Measurements from ENCODE around the gene WWOX.
A peak's percentile ranks its signal among the peaks of the same experiment; 100 is the strongest.

Gene WWOX

DNA sequence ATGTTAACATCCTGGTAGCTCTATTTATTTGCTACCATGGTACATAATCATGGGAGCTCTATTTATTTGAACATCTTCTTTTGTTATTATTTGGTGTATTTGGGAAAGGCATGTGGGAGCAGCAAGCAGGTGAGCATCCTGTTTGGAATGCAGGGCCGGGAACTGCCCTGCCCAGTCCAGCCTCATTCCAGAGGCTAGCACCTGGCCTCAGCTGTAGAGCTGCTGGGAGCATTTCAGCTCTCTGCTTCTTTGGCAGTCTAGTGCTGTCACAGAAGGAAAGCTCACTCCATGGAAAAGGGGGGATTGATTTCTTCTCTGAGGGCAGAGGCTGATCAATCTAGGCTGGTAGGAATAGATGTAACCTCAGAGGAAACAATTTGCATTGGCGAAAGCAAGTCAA, 112.5 kb downstream of the WWOX start:
- no peak for DNase-seq (ENCODE audit: insufficient read length, low spot score)
- no peak for TF ChIP-seq POU2F2 (IDR thresholded peaks at IDR 0.05; ENCODE audit: low read depth, low read length)
- TF ChIP-seq POLR2A (IDR thresholded peaks at IDR 0.05; ENCODE audit: low read depth, low read length) = no peak
- TF ChIP-seq POLR2AphosphoS5 (IDR thresholded peaks at IDR 0.05; ENCODE audit: low read depth, low read length) = no peak
- TF ChIP-seq PAX5 (IDR thresholded peaks at IDR 0.05; ENCODE audit: insufficient read depth, low read length, severe bottlenecking) = no peak
- no peak for TF ChIP-seq TAF1 (IDR thresholded peaks at IDR 0.05; ENCODE audit: low read depth, low read length)
- TF ChIP-seq SPI1 (IDR thresholded peaks at IDR 0.05; ENCODE audit: low read depth, low read length) = no peak
- no peak for FAIRE-seq

DNA sequence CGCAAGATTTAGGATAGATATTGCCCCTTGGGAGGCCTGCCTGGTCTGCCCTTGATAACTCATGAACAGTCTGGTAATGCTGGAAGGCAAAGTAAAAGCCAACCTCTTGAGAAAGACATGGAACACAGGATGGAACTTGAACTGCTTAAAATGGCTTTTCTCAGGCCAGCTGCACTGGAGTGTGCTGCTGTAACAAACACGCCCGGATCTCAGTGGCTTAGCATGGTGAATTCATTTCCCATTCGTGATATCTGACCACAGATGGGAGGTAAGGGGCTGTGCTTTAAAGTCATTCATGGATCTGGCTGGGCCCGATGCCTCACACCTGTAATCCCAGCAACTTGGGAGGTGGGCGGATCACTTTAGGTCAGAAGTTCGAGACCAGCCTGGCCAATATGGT, 113.2 kb downstream of the WWOX start:
- TF ChIP-seq PAX5 (IDR thresholded peaks at IDR 0.05; ENCODE audit: insufficient read depth, low read length, severe bottlenecking) (no peak), POLR2AphosphoS5 (IDR thresholded peaks at IDR 0.05; ENCODE audit: low read depth, low read length) (no peak), POLR2A (IDR thresholded peaks at IDR 0.05; ENCODE audit: low read depth, low read length) (no peak)
- DNase-seq (ENCODE audit: insufficient read length, low spot score) (no peak), FAIRE-seq (peak; percentile 16)

DNA sequence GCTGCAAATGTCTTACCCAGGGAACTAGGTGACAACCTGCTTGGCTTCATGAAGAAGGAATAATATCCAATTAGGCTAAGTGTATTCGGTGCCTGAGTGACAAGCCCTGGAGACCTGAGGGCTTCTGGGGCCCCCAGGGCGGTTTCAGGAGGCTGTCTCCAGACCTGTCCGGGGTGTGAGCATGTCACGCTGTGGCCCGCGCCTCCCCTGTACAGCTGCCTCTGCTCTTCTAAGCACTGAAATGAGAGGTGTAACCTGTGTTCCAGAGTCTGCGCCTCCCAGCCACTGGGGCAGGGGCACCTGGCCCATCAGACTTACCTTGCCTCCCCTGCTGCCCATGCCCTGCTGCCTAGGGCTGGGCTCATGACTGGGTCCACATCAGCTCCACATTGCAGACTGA, 114.3 kb downstream of the WWOX start:
- FAIRE-seq (no peak), DNase-seq (ENCODE audit: insufficient read length, low spot score) (no peak)
- no peak for TF ChIP-seq POLR2AphosphoS5 (IDR thresholded peaks at IDR 0.05; ENCODE audit: low read depth, low read length)
- no peak for TF ChIP-seq PAX5 (IDR thresholded peaks at IDR 0.05; ENCODE audit: insufficient read depth, low read length, severe bottlenecking)
- TF ChIP-seq SPI1 (IDR thresholded peaks at IDR 0.05; ENCODE audit: low read depth, low read length) = no peak
- TF ChIP-seq POLR2A (IDR thresholded peaks at IDR 0.05; ENCODE audit: low read depth, low read length) = no peak
- TF ChIP-seq TAF1 (IDR thresholded peaks at IDR 0.05; ENCODE audit: low read depth, low read length) = no peak
- no peak for TF ChIP-seq POU2F2 (IDR thresholded peaks at IDR 0.05; ENCODE audit: low read depth, low read length)

DNA sequence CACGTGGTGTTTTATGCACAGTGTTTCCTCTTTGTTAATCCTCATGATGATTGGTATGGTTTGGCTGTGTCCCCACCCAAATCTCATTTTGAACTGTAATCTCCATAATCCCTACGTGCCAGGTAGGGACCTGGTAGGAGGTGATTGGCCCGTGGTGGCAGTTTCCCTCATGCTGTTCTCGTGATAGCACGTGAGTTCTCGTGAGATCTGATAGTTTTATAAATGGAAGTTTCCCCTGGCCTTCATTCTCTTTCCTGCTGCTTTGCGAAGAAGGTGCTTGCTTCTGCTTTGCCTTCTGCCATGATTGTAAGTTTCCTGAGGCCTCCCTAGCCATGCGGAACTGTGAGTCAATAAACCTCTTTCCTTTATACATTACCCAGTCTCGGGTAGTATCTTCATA, 115.8 kb downstream of the WWOX start:
- DNase-seq (ENCODE audit: insufficient read length, low spot score) (no peak), FAIRE-seq (no peak)
- no peak for TF ChIP-seq PAX5 (IDR thresholded peaks at IDR 0.05; ENCODE audit: insufficient read depth, low read length, severe bottlenecking)
- TF ChIP-seq POLR2AphosphoS5 (IDR thresholded peaks at IDR 0.05; ENCODE audit: low read depth, low read length) = no peak
- TF ChIP-seq POLR2A (IDR thresholded peaks at IDR 0.05; ENCODE audit: low read depth, low read length) = no peak

DNA sequence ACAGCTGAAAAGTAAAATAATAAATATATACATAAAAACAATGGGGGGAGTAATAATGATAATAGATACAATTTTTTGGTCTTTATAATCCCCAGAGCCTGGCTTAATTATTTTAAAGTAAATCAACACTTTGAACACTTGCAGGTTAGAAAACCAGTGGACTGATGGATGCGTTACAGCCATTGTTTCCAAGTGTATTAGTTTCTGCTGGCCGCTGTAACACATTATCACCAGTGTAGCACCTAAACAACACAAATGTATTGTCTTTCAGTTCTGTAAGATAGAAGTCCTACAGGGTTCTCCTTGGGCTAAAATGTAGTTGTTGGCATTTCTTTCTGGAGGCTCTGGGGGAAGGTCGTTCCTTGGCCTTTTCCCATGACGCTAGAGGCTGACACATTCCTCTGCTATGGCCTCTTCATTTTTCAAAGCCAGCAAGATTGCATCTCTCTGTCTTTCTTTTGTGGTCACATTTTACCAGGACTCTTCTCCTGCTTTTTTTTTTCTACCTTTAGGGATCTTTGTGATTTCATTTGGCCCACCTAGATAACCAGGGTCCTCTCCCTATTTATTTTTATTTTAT, 116.8 kb downstream of the WWOX start:
- DNase-seq (ENCODE audit: insufficient read length, low spot score) (no peak), FAIRE-seq (no peak)
- no peak for TF ChIP-seq TAF1 (IDR thresholded peaks at IDR 0.05; ENCODE audit: low read depth, low read length)
- TF ChIP-seq SPI1 (IDR thresholded peaks at IDR 0.05; ENCODE audit: low read depth, low read length) = no peak
- TF ChIP-seq POU2F2 (IDR thresholded peaks at IDR 0.05; ENCODE audit: low read depth, low read length) = no peak
- no peak for TF ChIP-seq POLR2A (IDR thresholded peaks at IDR 0.05; ENCODE audit: low read depth, low read length)
- no peak for TF ChIP-seq POLR2AphosphoS5 (IDR thresholded peaks at IDR 0.05; ENCODE audit: low read depth, low read length)
- TF ChIP-seq PAX5 (IDR thresholded peaks at IDR 0.05; ENCODE audit: insufficient read depth, low read length, severe bottlenecking) = no peak

DNA sequence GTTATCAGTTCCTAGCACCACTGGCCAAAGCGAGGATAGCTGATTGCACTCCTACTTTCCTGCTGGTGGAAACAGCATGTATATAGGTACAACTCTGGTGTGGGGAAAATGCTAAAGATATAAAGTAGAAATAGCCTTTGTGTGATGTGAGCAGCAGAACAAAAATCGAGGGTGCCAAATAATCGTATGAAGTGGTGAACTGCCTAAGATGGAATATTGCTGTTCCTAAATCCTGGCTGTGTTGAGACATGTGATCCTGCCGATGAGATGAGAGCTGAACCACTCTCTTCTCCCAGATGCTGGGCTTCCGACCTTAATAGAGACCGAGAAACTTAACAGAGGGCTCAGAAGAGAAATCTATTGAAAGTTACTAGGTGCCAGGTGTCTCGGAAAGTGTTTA, 117.8 kb downstream of the WWOX start:
- TF ChIP-seq POLR2AphosphoS5 (IDR thresholded peaks at IDR 0.05; ENCODE audit: low read depth, low read length) (no peak), SPI1 (IDR thresholded peaks at IDR 0.05; ENCODE audit: low read depth, low read length) (no peak)
- DNase-seq (ENCODE audit: insufficient read length, low spot score) (no peak), FAIRE-seq (no peak)

DNA sequence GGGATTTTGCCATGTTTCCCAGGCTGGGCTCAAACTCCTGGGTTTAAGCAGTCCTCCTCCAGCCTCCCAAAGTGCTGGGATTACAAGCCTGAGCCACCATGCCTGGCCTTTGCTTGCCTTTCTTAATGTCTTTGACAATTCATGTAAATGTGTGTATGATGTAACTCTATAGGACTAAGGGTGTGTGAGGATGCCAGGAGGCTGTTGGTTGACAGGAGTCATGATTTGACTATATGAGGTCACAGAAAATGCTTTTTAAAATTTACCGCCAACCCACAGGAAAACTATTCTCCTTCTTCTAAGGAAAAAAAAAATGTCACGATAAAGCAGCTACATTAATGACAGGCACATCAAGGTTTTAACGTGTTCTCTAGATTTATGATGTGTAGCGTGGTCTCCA, 118.8 kb downstream of the WWOX start:
- FAIRE-seq = no peak
- no peak for TF ChIP-seq POLR2A (IDR thresholded peaks at IDR 0.05; ENCODE audit: low read depth, low read length)
- DNase-seq (ENCODE audit: insufficient read length, low spot score) = no peak

DNA sequence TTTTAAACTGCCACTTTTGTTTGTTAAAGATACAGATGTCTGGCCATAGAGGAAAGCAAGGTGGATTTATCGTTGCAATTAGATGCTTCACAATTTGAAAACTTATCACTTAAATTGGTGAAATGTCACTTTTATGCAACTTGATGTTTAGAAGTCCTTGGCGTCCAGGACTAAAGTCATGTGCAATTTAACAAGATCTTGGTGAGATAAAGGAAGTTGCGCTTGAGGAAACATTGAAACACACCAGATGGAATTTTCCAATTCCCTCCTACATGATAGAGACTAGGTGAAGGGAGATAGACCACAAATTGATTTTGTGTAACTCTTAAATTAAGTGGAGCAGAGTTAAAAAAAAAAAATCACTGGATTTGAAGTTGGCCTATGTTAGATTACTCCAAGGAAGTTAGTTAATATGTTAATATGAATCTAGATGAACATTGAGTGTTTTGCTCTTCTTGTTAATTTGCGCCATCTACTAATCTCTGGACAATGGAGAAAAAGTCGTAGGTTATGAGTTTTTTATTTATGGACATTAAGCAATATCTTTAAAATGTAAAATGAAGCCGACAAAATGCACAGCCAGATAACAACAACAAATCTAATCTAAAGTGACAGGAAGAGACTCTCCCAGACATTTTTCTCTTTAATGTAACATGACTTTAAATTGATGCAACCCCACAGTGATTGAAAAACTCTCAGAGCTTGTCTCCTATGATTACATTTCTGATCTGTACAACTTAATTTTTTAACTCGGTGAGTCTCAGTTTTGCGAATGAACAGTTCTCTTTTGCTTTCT, 119.6 kb downstream of the WWOX start:
- DNase-seq (ENCODE audit: insufficient read length, low spot score) = no peak
- no peak for FAIRE-seq
- no peak for TF ChIP-seq POLR2A (IDR thresholded peaks at IDR 0.05; ENCODE audit: low read depth, low read length)
- TF ChIP-seq POU2F2 (IDR thresholded peaks at IDR 0.05; ENCODE audit: low read depth, low read length) = no peak
- TF ChIP-seq PAX5 (IDR thresholded peaks at IDR 0.05; ENCODE audit: insufficient read depth, low read length, severe bottlenecking) = no peak
- no peak for TF ChIP-seq SPI1 (IDR thresholded peaks at IDR 0.05; ENCODE audit: low read depth, low read length)
- no peak for TF ChIP-seq TAF1 (IDR thresholded peaks at IDR 0.05; ENCODE audit: low read depth, low read length)
- TF ChIP-seq POLR2AphosphoS5 (IDR thresholded peaks at IDR 0.05; ENCODE audit: low read depth, low read length) = no peak

DNA sequence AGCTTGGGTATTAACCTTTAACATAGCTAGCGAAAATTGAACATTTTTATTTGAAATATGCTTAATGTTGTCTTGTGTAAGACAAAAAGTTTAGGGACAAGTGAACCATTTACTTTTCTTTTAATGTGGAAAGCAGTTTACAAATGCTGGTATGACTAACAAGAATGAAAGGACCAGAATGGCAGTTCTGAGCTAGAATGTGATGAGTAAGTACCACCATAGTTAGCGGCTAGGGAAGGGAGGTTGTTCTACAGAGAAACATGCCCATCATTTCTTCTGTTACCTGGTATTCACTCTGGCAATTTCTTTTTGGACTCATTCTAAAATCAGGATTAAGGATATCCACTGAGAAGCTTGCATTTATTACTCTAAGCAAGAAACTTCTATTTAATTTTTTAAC, 121.1 kb downstream of the WWOX start:
- no peak for DNase-seq (ENCODE audit: insufficient read length, low spot score)
- FAIRE-seq = no peak
- TF ChIP-seq POLR2AphosphoS5 (IDR thresholded peaks at IDR 0.05; ENCODE audit: low read depth, low read length) (no peak), POLR2A (IDR thresholded peaks at IDR 0.05; ENCODE audit: low read depth, low read length) (no peak), POU2F2 (IDR thresholded peaks at IDR 0.05; ENCODE audit: low read depth, low read length) (no peak), TAF1 (IDR thresholded peaks at IDR 0.05; ENCODE audit: low read depth, low read length) (no peak), PAX5 (IDR thresholded peaks at IDR 0.05; ENCODE audit: insufficient read depth, low read length, severe bottlenecking) (no peak), SPI1 (IDR thresholded peaks at IDR 0.05; ENCODE audit: low read depth, low read length) (no peak)

DNA sequence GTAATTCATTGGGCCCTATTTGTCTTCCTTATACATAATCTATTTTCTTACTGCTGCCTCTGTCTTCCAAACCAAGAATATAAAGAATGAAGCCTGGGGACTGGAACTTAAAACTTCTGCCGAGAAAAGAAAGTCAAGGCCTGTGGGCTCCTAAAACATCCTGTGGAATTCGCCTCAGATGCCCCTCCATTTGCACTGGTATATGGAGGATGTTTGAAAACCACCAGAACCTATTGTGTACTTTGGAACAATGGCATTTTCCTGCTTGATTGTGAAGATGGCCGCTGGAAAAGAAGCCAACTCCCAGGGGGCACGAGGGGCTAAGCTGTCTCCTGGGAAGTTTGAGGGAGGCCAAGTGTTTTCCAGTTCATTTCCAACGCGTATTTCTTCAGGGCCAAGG, 122.4 kb downstream of the WWOX start:
- TF ChIP-seq PAX5 (IDR thresholded peaks at IDR 0.05; ENCODE audit: insufficient read depth, low read length, severe bottlenecking) = no peak
- TF ChIP-seq POU2F2 (IDR thresholded peaks at IDR 0.05; ENCODE audit: low read depth, low read length) = no peak
- TF ChIP-seq POLR2A (IDR thresholded peaks at IDR 0.05; ENCODE audit: low read depth, low read length) = no peak
- TF ChIP-seq POLR2AphosphoS5 (IDR thresholded peaks at IDR 0.05; ENCODE audit: low read depth, low read length) = no peak
- TF ChIP-seq TAF1 (IDR thresholded peaks at IDR 0.05; ENCODE audit: low read depth, low read length) = no peak
- TF ChIP-seq SPI1 (IDR thresholded peaks at IDR 0.05; ENCODE audit: low read depth, low read length) = no peak
- FAIRE-seq = no peak
- no peak for DNase-seq (ENCODE audit: insufficient read length, low spot score)

All from GM12891 (cell line).